Astrocyte of the cerebellum (primary cell): ENCODE data around the gene COL20A1.

ENCODE experiments used
- DNase-seq: peaks from one replicate; pipeline ENCODE4 v3.0.0-alpha.2; 2011; ENCODE audit warnings: low read depth
- H3K4me3 ChIP-seq: 2 replicates; pipeline ENCODE4 v1.5.1; 2011; ENCODE audit warnings: mild to moderate bottlenecking, low read depth, low read length, moderate library complexity
- in situ Hi-C: cut with HindIII; loops from 2 replicates; pipeline ENCODE4 v1.10.0; 2017; ENCODE audit warnings: low sequenced_read_pairs
- TF ChIP-seq, protein P1 (sequence below): IDR thresholded peaks from 2 replicates; pipeline ENCODE4 v1.5.1; 2012; ENCODE audit warnings: low read length, low read depth, moderate library complexity, mild to moderate bottlenecking; ENCODE audit errors: missing control alignments

Gene COL20A1

DNA sequence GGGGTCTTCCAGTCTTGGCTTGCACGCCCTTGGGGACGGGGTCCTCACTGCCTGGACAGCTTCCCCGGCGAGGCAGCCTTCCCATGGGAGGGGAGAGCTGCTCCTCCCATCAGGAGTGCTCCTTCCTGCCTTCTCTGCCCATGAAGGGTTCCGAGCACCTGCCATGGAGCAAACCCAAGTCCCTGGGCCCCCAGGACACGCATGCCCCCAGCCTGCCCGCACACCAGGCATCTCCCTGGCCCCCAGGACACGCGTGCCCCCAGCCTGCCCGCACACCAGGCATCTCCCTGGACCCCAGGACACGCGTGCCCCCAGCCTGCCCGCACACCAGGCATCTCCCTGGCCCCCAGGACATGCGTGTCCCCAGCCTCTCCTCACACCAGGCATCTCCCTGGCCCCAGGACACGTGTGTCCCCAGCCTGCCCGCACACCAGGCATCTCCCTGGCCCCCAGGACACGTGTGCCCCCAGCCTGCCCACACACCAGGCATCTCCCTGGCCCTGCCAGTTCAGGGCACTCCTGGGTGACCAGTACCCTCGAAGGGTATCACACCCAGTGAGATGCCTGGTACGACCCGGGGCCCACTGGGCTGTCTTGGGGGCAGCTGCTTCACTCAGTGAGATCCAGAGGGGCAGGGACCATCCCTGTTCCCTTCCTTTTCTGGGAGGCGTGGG, 21.7 kb downstream of the COL20A1 start:
- TF ChIP-seq, protein P1, sequence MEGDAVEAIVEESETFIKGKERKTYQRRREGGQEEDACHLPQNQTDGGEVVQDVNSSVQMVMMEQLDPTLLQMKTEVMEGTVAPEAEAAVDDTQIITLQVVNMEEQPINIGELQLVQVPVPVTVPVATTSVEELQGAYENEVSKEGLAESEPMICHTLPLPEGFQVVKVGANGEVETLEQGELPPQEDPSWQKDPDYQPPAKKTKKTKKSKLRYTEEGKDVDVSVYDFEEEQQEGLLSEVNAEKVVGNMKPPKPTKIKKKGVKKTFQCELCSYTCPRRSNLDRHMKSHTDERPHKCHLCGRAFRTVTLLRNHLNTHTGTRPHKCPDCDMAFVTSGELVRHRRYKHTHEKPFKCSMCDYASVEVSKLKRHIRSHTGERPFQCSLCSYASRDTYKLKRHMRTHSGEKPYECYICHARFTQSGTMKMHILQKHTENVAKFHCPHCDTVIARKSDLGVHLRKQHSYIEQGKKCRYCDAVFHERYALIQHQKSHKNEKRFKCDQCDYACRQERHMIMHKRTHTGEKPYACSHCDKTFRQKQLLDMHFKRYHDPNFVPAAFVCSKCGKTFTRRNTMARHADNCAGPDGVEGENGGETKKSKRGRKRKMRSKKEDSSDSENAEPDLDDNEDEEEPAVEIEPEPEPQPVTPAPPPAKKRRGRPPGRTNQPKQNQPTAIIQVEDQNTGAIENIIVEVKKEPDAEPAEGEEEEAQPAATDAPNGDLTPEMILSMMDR, result no peak
- no peak overlapping the region for H3K4me3 ChIP-seq
- in situ Hi-C loops, result no loop called here
- no peak for DNase-seq

DNA sequence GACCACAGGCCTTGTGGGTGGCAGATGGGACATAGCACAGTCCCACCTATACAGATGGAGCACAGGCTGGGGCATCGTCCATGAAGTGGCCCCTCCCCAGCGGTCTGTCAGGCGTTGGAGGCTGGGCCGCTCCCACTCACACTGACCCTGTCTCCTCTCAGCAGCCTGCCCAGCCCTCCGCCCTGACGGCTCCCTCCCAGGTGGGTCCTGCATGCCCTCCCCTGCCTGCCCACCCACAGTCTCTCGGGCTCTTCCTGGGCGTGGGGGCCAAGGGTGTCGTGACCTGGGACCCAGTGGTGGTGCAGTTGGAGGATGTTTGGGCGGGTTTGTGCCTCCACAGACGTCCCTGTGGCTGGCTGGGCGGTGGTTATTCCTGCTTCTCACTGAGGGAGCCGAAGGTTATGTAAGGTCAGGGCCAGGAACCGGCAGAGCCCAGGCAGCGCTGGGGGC, 22.3 kb downstream of the COL20A1 start:
- H3K4me3 ChIP-seq, result no peak overlapping the region
- no peak for DNase-seq
- in situ Hi-C loops, result no loop called here
- TF ChIP-seq, protein P1, result no peak

DNA sequence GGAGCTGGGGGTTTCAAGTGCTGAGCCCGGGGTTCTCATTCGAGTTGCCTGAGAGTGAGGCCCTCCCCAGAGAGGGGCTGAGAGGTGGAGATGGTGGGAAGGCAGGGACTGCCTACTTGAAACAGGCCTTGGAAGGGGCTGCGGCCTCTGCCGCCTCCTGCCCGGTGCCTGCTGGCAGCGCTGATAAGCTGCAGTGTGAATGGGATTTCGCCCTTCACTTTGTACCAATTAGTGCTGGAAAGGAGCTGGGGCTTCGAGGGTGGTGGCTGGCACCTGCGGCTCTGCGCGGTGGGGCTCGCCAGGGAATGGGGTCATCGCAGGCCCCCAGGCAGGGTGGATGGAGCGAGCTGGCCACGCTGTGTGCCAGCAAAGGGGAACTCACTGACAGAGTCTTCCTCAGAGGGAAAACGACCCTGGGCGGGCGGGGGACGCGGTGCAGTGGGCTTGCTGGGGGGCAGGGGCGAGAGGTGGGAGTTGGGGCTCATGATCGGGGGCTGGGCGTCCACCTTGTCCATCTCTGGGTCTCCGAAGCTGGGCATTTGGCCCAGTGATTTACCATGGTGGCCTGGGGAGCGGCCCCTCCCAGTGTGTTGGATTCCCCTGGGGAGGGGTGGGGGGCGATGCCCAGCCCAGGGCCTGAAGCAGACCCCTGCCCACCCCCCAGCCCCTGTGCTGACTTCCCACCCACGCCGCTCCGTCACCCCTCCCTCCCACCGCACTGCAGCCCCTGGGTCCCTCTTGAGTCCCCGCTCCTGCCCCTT, 22.9 kb downstream of the COL20A1 start:
- in situ Hi-C loops, result no loop called here
- no peak for DNase-seq
- TF ChIP-seq, protein P1, result no peak
- no peak overlapping the region for H3K4me3 ChIP-seq

DNA sequence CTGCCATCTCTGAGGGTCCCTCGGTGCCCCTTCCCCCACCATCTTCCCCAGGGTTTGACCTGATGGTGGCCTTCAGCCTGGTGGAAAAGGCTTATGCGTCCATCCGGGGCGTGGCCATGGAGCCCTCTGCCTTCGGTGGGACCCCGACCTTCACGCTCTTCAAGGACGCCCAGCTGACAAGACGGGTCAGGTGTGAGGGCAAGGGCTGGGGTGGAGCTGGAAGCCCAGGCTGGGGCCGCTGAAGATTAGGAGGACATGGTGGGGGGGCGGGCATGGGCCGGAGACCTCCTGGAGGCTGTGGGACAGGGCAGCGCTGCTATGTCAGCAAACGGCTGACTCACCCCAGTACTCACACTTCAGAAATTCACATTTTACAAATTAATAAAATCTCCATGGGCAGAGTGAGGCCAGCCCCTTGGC, 23.5 kb downstream of the COL20A1 start:
- no peak for DNase-seq
- H3K4me3 ChIP-seq, result no peak overlapping the region
- TF ChIP-seq, protein P1, result no peak
- in situ Hi-C loops, result no loop called here

- TF ChIP-seq, protein P1, result no peak
- no peak for DNase-seq
- no peak overlapping the region for H3K4me3 ChIP-seq
- in situ Hi-C loops, result no loop called here
Observed at GRCh38 chr20:63317061-63317460, 24.1 kb downstream of the COL20A1 start.

- TF ChIP-seq, protein P1, result no peak
- no peak overlapping the region for H3K4me3 ChIP-seq
- in situ Hi-C loops, result no loop called here
- no peak for DNase-seq
Observed at GRCh38 chr20:63317601-63318291, 24.8 kb downstream of the COL20A1 start.
